Measurements from ENCODE around the gene FOLH1.
"Not testable (repeated sequence)": the region's sequence is repeated elsewhere in the genome, so short reads cannot be mapped to it uniquely, and the experiment has no call there.

DNA sequence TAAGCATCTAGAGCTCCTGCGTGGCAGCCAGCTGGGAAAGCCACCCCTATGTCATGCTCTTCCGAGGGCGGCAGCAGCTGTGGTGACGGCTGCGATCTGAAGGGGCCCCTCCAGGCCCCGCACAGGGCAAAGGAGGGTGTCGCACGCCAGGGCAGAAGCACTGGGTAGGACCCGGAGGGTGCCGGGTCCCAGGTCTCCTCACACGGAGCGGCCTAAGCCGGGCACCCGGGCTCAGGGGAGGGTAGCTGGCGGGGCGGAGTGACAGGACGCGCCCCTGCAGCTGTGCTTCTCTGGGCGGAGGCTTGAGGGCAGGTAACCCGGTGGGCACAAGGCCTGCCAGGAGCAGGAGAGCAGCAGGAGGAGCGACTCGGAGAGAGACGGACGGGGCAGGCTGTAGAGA lies 106.0 kb downstream of the FOLH1 start:
- TF ChIP-seq, protein P1, sequence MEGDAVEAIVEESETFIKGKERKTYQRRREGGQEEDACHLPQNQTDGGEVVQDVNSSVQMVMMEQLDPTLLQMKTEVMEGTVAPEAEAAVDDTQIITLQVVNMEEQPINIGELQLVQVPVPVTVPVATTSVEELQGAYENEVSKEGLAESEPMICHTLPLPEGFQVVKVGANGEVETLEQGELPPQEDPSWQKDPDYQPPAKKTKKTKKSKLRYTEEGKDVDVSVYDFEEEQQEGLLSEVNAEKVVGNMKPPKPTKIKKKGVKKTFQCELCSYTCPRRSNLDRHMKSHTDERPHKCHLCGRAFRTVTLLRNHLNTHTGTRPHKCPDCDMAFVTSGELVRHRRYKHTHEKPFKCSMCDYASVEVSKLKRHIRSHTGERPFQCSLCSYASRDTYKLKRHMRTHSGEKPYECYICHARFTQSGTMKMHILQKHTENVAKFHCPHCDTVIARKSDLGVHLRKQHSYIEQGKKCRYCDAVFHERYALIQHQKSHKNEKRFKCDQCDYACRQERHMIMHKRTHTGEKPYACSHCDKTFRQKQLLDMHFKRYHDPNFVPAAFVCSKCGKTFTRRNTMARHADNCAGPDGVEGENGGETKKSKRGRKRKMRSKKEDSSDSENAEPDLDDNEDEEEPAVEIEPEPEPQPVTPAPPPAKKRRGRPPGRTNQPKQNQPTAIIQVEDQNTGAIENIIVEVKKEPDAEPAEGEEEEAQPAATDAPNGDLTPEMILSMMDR (IDR thresholded peaks at IDR 0.05): not testable (repeated sequence)
- TF ChIP-seq POLR2A (IDR thresholded peaks at IDR 0.05): not testable (repeated sequence)
